Fibroblast of the aortic adventitia (primary cell): ENCODE measurements around the gene AGL. TPM values are rescaled to one million over a fixed set of nuclear protein-coding genes. Genes with fewer than 3 reads are reported as not detected.
"Not testable (repeated sequence)": the region's sequence is repeated elsewhere in the genome, so short reads cannot be mapped to it uniquely, and the experiment has no call there.

Source experiments
- DNase-seq: peaks from one replicate; pipeline ENCODE4 v3.0.0-alpha.2; 2010; ENCODE audit warnings: low read depth
- H3K4me3 ChIP-seq: 2 replicates; pipeline ENCODE4 v1.5.1; 2011; ENCODE audit warnings: low read depth, mild to moderate bottlenecking, control low read depth, low read length, moderate library complexity
- CTCF ChIP-seq: IDR thresholded peaks from 2 replicates; pipeline ENCODE4 v1.5.1; 2011; ENCODE audit warnings: mild to moderate bottlenecking, low read length, control low read depth, inconsistent platforms; ENCODE audit not compliant: insufficient read depth
- total RNA-seq: library from RNA; depleted of rRNA; stranded (reverse); fragments of >200 nt; gene quantifications from 2 replicates; pipeline ENCODE4 v1.2.3, GENCODE V29; 2012; ENCODE audit warnings: low replicate concordance

The AGL gene
- total RNA-seq, 1 donor = 17.3 TPM

- TF ChIP-seq CTCF = no peak
- DNase-seq = no peak
- no peak overlapping the region for H3K4me3 ChIP-seq
These were observed 102.4 kb downstream of the AGL start for GRCh38 chr1:99952522-99952921.

GRCh38 chr1:99955375-99955774 is 105.2 kb downstream of the AGL start:
- no peak overlapping the region for H3K4me3 ChIP-seq
- no peak for TF ChIP-seq CTCF
- no peak for DNase-seq

- peak; percentile 48 for DNase-seq
- TF ChIP-seq CTCF = peak; percentile 31
- no peak overlapping the region for H3K4me3 ChIP-seq
These were observed 106.6 kb downstream of the AGL start for GRCh38 chr1:99956755-99957154.

- TF ChIP-seq CTCF = no peak
- H3K4me3 ChIP-seq = no peak overlapping the region
- DNase-seq = no peak
These were observed 107.7 kb downstream of the AGL start for GRCh38 chr1:99957818-99958217.

GRCh38 chr1:99959189-99959705 is 109.1 kb downstream of the AGL start:
- H3K4me3 ChIP-seq, DNase-seq: not testable (repeated sequence)

GRCh38 chr1:99960260-99960659 is 110.1 kb downstream of the AGL start:
- not testable (repeated sequence) for H3K4me3 ChIP-seq, DNase-seq

GRCh38 chr1:99963041-99963795 is 113.1 kb downstream of the AGL start:
- peak; percentile 67 for DNase-seq
- TF ChIP-seq CTCF = no peak
- no peak overlapping the region for H3K4me3 ChIP-seq

- TF ChIP-seq CTCF = no peak
- no peak for DNase-seq
- no peak overlapping the region for H3K4me3 ChIP-seq
These were observed 114.6 kb downstream of the AGL start for GRCh38 chr1:99964806-99965205.
